HG02798 (cell line): ENCODE data around the gene GRAP2.

ENCODE experiments used
- ATAC-seq: cut with Tn5 transposase; IDR thresholded peaks from one replicate; pipeline ENCODE4 v1.9.1; 2021; ENCODE audit warnings: mild to moderate bottlenecking; ENCODE audit not compliant: unreplicated experiment, poor library complexity

Gene GRAP2

DNA sequence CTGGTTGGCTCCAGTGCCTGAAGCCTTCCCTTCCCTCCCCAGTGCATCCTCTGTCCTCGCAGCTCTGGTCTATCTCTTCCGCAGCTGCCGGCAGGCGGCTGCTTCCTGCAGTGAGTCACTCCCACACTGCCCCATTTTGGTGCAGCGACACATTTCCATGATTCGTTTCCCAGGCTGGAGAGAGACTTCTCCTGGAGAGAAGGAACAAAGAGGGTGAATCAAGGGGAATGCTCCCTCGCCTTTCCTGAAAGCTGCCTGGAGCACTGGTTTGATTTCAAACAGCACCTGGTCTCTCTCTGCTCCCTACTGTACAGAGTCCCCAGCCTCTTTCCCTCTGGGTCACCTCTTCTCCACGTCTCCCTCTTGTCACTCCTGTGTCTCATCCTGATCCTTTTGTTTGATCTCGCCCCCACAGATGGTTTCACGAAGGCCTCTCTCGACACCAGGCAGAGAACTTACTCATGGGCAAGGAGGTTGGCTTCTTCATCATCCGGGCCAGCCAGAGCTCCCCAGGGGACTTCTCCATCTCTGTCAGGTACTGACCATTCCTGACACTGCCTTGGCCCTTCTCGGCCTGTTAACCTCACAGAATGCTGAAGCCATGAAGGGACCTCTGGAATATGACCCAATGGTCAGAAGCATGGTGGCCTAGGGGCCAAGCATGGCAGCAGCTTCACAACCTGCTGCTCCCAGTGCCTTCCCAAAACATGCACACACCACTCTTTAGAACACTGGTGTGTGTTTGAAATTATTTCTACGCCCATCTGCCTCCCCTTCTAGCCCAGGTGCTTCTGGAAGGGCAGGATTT lies 59.0 kb downstream of the GRAP2 start, which contains the start of gene TMA7B:
Gene TMA7B, plus strand, starts transcription at position 758 of the 808 bp plus-strand sequence. CDS start 3,978 bp downstream, outside the sequence.
- no peak for ATAC-seq

- peak; percentile 80 for ATAC-seq
Observed at GRCh38 chr22:39960791-39961746, 60.2 kb downstream of the GRAP2 start.

DNA sequence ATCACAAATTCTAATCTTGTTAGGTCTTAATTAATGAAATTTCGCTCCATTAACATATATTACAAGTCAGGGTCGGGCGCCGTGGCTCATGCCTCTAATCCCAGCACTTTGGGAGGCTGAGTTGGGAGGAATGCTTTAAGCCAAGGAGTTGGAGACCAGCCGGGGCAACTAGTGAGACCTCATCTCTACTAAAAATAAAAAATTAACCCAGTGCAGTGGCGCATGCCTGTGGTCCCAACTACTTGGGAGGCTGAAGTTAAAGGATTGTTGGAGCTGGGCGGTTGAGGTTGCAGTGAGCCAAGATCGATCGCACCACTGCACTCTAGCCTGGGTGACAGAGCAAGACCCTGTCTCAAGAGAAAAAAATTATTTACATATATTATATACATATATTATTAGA lies 61.2 kb downstream of the GRAP2 start:
- ATAC-seq: no peak

- ATAC-seq: no peak
Observed at GRCh38 chr22:39965748-39966147, 64.9 kb downstream of the GRAP2 start.

GRCh38 chr22:39966470-39966869 lies 65.6 kb downstream of the GRAP2 start:
- ATAC-seq: no peak

- ATAC-seq: no peak
Observed at GRCh38 chr22:39967103-39967829, 66.4 kb downstream of the GRAP2 start.

DNA sequence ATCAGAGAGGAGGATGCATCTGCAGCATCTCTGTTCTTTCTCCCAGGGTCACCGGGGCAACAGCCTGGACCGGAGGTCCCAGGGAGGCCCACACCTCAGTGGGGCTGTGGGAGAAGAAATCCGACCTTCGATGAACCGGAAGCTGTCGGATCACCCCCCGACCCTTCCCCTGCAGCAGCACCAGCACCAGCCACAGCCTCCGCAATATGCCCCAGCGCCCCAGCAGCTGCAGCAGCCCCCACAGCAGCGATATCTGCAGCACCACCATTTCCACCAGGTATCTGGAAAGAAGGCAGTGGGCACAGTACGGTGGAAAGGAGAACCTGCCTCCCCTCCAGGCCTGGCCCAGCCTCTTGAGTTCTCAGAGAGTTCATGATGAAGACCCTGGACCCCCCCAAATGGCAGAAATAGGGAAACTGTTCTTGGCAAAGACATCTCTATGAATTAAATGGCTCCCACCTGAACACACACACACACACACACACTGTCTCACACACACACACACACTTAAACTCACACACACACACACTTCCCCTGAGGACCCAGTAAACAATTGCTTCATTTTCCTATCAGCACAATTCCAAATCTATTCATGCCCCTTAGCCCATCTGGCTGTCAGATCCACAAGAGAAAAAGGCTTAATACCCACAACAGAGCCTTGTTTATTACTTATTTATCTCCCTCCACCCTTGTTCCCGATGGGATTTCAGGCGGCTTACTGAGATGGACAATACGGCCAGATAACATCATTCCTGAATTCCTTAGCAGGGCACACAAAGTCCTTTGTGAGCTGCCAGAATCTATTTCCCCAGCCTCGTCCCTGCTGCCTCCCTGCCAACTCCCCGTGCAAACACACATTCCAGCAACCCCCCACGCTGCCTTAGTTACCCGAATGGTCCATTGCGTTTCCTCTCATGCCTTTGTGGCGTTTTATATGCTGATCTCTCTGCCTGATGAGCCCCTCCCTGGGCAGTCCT lies 67.4 kb downstream of the GRAP2 start:
- no peak for ATAC-seq

DNA sequence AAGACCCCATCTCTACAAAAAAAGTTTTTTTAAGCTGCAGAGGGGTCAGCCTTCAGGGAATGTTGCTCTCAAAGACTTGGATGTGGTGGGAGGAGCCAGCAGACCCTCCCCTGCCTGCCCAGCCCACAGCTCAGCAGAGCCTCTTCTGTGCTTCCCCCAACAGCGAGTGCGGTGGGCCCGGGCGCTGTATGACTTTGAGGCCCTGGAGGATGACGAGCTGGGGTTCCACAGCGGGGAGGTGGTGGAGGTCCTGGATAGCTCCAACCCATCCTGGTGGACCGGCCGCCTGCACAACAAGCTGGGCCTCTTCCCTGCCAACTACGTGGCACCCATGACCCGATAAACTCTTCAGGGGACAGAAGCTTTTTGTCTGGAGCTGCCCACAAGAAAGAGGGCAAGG lies 69.9 kb downstream of the GRAP2 start:
- ATAC-seq: no peak

DNA sequence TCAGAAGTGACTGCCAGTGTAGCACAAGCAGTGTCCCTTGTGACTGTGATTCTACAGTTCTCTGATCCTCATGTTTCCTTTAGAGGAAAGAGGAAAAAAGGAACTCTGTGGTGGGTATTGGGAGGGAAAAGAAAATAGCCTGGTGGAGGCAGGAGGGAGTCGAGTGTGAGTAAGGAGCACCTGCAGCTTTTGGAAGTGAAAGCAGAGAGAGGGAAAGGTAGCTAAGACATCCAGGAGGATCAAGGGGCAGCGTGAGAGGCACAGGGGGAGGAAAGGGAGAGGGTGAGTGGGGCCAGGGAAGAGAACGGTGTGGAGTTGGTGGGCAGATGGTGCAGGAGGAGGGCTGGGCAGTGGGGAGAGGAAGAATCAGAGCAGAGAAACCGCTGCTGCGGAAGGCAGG lies 71.8 kb downstream of the GRAP2 start:
- ATAC-seq: no peak

- no peak for ATAC-seq
Observed at GRCh38 chr22:39973656-39974055, 72.8 kb downstream of the GRAP2 start.

- no peak for ATAC-seq
Observed at GRCh38 chr22:39974065-39974464, 73.2 kb downstream of the GRAP2 start.

- no peak for ATAC-seq
Observed at GRCh38 chr22:39979048-39979447, 78.2 kb downstream of the GRAP2 start.

DNA sequence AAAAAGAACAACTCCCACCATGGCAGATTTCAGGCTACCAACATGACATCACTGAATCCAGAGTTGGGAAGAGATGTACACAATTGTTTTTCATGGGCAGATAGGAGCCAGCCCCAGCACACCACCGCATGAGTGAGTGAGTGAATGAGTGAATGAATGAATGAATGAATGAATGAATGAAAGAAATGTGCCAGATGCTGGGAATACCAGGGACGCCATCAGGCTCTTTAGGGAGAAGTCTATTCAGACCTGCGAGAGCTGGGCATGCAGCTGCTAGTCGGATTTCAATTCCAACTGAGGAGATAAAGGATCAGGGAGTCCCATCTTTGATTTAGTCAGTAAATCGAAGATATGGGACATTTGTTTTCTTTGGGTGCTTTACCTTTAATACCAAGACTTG lies 78.6 kb downstream of the GRAP2 start:
- no peak for ATAC-seq

DNA sequence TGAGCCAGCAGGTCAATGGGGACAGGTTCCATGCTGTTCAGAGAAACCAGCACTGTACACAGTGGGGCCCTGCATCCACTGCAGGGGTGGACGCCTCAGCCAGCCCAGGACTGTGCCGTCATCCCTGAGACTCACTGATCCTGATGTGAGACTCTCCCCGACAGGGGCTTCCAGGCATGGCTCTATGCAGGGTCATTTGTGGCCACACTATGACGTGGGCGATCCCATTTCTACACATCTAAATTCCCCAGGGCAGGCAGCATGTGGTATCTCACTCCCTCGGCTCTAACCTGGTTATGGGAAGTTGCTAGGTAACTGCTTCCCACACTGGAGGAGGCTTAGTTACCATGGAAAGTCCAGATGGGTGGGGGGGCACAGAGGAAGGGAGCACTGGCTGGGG lies 79.7 kb downstream of the GRAP2 start:
- no peak for ATAC-seq

GRCh38 chr22:39983346-39983745 lies 82.5 kb downstream of the GRAP2 start:
- no peak for ATAC-seq

DNA sequence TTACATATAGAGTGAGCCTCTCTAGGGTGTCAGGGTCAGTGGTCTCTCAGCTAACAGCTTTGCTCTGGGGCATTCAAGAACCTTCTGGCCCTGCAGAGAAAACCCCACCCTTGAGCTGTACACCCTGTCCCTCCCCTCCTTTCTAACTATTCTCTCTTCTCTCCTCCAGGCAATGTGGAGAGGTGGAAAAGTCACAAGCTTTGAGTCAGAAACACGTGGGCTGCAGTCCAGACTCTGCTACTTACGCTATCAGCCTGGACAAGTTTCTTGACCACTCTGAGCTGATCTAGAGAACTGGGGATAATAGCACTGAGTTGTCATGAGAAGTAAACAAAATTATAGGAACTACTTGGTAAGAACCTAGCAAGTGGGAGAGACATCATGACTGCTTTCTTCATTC lies 83.1 kb downstream of the GRAP2 start:
- ATAC-seq: no peak

GRCh38 chr22:39984746-39985145 lies 83.9 kb downstream of the GRAP2 start:
- no peak for ATAC-seq

GRCh38 chr22:39985383-39986035 lies 84.6 kb downstream of the GRAP2 start:
- ATAC-seq: no peak
